Right atrium auricular region (tissue), 2 donors: ENCODE measurements around the gene MND1. TPM values are rescaled to one million over a fixed set of nuclear protein-coding genes. Genes with fewer than 3 reads are reported as not detected.
A peak's percentile ranks its signal among the peaks of the same experiment; 100 is the strongest.

ENCODE experiments used
- DNase-seq: peaks from one replicate; pipeline ENCODE4 v3.0.0-alpha.2; 2019; ENCODE audit warnings: low spot score
- H3K27ac ChIP-seq, 2 donors: fragments of 200-600 bp; sonication (generic); 1 replicate in 1 of 2; 2 replicates in 1 of 2; pipeline ENCODE4 v1.5.1; 2016 to 2019
- H3K27me3 ChIP-seq, 2 donors: fragments of 200-600 bp; sonication (generic); one replicate each; pipeline versions ENCODE4 v1.5.1 to v1.6.0; 2017 to 2019
- H3K36me3 ChIP-seq: fragments of 200-600 bp; sonication (generic); one replicate; pipeline ENCODE4 v1.5.1; 2016
- H3K4me1 ChIP-seq, 2 donors: fragments of 200-600 bp; sonication (generic); one replicate each; pipeline versions ENCODE4 v1.5.1 to v1.6.0; 2017 to 2019
- H3K4me3 ChIP-seq, 2 donors: fragments of 200-600 bp; sonication (generic); 1 replicate in 1 of 2; 2 replicates in 1 of 2; pipeline ENCODE4 v1.5.1; 2017 to 2019; ENCODE audit warnings: mild to moderate bottlenecking in 1 of 2, moderate library complexity in 1 of 2
- H3K9me3 ChIP-seq, 2 donors: fragments of 200-600 bp; sonication (generic); one replicate each; pipeline ENCODE4 v1.5.1; 2019
- CTCF ChIP-seq, 2 donors: fragments of 200-600 bp; sonication (generic); IDR thresholded peaks; one replicate each; pipeline ENCODE4 v1.5.1; 2019; ENCODE audit warnings: antibody characterized with exemption in 2 of 2
- total RNA-seq, 2 donors: library from RNA; depleted of rRNA; stranded (reverse); fragments of >200 nt; gene quantifications; one replicate each; pipeline ENCODE4 v1.1.0, GENCODE V29; 2016

MND1 gene, protein sequence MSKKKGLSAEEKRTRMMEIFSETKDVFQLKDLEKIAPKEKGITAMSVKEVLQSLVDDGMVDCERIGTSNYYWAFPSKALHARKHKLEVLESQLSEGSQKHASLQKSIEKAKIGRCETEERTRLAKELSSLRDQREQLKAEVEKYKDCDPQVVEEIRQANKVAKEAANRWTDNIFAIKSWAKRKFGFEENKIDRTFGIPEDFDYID
- total RNA-seq, result not detected

DNA sequence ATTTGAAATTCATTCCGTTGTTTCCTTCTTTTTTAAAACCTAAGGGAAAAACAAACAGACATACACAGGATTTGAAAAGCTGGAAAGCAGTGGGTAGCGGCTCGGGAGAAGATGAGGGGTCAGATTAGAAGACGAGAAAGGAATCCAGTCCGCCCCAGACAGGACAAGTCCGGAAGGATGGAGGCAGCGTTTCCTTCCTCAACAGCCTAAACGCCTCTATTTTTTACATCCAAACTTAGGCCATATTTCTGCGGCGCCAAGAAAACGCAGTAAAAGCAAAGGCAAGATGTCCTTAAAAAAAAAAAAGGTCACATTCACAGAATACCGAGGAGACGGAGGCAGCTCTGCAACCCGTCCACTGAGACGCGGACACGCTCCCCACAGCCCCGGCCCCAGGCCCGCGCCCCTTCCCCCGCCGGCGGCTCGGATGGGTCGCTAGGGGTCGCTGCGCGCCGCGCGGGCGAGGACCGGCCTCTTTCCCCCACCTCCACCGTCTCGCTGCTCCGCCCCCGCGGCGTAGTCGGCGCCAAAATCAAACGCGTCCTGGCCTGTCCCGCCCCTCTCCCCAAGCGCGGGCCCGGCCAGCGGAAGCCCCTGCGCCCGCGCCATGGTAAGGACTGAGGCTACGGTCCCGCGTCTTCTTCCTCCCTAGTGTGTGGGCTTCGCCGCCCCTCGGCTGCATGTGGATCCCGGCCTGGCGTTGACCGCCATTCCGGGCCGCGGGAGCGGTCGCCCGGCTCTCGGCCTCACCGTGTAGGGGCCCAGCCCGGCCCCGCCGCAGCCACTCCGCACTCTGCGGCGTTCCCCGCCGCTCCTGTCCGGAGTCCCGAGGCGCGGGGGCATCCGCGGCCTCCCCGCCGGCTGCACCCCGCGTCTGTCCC, at the start of gene MND1:
Gene MND1, plus strand, starts transcription at position 558 of the 881 bp plus-strand sequence. Its CDS starts 50 bp downstream, at position 608.
- peak; percentile 67 for DNase-seq
- peak; percentile 99 for TF ChIP-seq CTCF (IDR thresholded peaks at IDR 0.05)
- Histone ChIP-seq H3K27me3 (no peaks in the 10 kb centered on the region), H3K36me3 (no peaks in the 10 kb centered on the region), H3K4me1 (peaks cover 0 to 16% of the 10 kb centered on the region in 2 donors), H3K9me3 (no peaks in the 10 kb centered on the region), H3K27ac (peak within 1 kb of the TSS in 1 of 2 donors; percentile 4), H3K4me3 (peak within 1 kb of the TSS; percentile 60 to 75)

DNA sequence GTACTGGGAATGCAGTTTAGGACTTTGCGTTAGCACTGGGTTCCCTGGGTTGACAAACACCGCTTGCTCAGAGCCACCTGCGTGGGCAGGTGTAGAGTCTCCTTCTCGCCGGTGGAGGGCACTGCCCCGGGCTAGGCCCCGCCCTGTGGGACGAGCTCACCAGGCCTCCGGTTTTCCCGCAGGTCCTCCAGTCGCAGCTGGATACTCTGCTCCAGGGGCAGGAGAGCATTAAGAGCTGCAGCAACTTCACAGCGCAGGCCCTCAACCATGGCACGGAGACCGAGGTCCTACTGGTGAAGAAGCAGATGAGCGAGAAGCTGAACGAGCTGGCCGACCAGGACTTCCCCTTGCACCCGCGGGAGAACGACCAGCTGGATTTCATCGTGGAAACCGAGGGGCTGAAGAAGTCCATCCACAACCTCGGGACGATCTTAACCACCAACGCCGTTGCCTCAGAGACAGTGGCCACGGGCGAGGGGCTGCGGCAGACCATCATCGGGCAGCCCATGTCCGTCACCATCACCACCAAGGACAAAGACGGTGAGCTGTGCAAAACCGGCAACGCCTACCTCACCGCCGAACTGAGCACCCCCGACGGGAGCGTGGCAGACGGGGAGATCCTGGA, 49.2 kb upstream of the MND1 start:
- H3K27me3 ChIP-seq, result no peaks in the 10 kb centered on the region
- H3K9me3 ChIP-seq, result no peaks in the 10 kb centered on the region
- H3K4me3 ChIP-seq, result no peak overlapping the region
- peaks cover 24% of the 10 kb centered on the region for H3K36me3 ChIP-seq
- TF ChIP-seq CTCF (IDR thresholded peaks at IDR 0.05), result no peak
- H3K4me1 ChIP-seq, result peaks cover 0 to 19% of the 10 kb centered on the region in 2 donors
- H3K27ac ChIP-seq, result no peak overlapping the region
- DNase-seq, result no peak

- TF ChIP-seq CTCF (IDR thresholded peaks at IDR 0.05), result no peak
- Histone ChIP-seq H3K4me3 (no peak overlapping the region), H3K9me3 (no peaks in the 10 kb centered on the region), H3K27me3 (no peaks in the 10 kb centered on the region), H3K27ac (no peak overlapping the region), H3K4me1 (peaks cover 0 to 19% of the 10 kb centered on the region in 2 donors), H3K36me3 (peaks cover 27% of the 10 kb centered on the region)
- DNase-seq, result no peak
These were observed 48.3 kb upstream of the MND1 start for GRCh38 chr4:153296040-153296823.

DNA sequence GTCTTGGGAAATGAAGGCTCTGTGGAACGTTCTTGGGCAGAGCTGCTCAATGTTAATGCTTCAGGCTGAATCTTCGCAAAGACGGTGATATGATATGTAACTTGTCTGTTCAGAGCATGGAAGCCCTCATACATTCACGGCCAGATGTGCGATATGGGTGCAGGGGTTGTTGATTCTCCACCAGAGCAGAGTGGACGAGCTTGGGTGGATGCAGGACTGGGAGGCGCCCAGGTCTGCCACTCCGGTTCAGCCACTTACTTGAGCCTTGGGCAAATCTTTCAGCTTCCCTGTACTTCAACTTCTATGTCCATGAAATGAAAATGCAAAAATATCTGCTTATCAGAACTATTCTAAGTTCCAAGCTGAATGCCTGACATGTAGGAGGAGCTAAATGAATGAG, 47.4 kb upstream of the MND1 start:
- H3K9me3 ChIP-seq, result no peaks in the 10 kb centered on the region
- no peaks in the 10 kb centered on the region for H3K27me3 ChIP-seq
- H3K4me3 ChIP-seq, result no peak overlapping the region
- H3K4me1 ChIP-seq, result peaks cover 0 to 19% of the 10 kb centered on the region in 2 donors
- DNase-seq, result no peak
- no peak for TF ChIP-seq CTCF (IDR thresholded peaks at IDR 0.05)
- H3K27ac ChIP-seq, result no peak overlapping the region
- H3K36me3 ChIP-seq, result peaks cover 27% of the 10 kb centered on the region

- H3K4me3 ChIP-seq, result no peak overlapping the region
- H3K27me3 ChIP-seq, result no peaks in the 10 kb centered on the region
- H3K27ac ChIP-seq, result no peak overlapping the region
- H3K4me1 ChIP-seq, result no peaks in the 10 kb centered on the region
- TF ChIP-seq CTCF (IDR thresholded peaks at IDR 0.05), result no peak
- no peaks in the 10 kb centered on the region for H3K9me3 ChIP-seq
- H3K36me3 ChIP-seq, result no peaks in the 10 kb centered on the region
- no peak for DNase-seq
These were observed 33.7 kb upstream of the MND1 start for GRCh38 chr4:153310793-153311192.
